NCI-H526 treated with DMSO at 0.1 percent for 48 hours (cell line): ENCODE measurements around the gene UHRF1.
"Not testable (repeated sequence)": the region's sequence is repeated elsewhere in the genome, so short reads cannot be mapped to it uniquely, and the experiment has no call there.

Experiments used
- DNase-seq: peaks from one replicate; lab custom pipeline; 2025; lab: John Stamatoyannopoulos, UW

Gene UHRF1

DNA sequence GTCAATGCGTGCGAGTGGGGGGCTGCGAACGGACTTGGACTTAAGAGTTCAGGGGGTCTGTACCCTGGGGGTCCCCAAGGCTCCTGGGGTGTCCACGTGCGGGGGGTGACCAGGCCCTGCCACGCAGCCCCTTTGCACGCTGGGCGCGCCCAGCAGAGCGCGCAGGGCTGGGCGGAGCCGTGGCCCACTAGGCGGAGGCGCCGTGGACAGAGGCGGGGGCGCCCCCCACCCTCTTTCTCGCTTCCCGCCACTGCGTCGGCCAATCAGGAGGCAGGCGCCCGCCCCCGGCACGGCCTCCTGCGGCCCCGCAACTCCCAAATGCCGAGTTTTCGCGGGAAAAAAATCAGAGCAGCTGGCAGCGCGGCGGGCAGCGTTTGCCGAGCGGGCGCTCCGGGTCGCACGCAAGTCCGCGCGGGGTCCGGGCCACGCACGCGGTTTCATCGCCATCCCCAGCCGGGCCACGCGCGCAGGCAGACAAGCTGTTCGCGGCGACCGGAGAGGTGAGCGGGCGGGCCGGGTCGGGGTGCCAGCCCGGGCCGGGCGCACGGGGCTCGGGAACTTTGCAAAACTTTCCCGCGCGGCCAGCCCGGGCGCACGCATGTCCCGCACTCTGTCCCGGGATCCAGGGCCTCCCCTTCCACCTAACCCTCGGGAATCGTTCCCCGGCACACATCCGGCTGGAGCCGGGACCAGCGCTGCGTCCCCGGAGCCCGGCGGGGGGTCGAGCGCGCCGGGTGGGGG, at the start of gene UHRF1:
Gene UHRF1 (plus strand): TSS at position 346 of the 741 bp plus-strand sequence. CDS start 1,385 bp downstream, outside the sequence.
- peak; percentile 4 for DNase-seq

DNA sequence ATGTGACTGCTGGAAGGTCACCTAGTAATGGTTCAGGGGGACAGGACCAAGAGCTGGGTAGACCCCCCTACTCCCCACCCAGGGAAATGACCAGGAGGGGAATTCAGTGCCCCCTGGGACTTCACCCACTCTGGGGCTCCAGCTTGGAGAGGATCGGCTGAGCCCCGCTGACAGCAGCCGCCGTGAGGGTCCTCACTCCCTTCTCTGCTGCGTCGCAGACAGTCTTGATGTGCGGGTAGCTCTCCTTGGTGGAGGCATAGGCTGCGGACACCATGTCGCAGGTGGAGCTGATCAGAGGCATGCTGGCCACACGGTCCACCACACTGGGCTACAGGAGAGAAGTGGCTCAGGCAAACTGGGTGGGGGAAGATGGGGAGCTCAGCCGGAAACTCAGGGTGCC, 49.6 kb upstream of the UHRF1 start:
- no peak for DNase-seq

DNA sequence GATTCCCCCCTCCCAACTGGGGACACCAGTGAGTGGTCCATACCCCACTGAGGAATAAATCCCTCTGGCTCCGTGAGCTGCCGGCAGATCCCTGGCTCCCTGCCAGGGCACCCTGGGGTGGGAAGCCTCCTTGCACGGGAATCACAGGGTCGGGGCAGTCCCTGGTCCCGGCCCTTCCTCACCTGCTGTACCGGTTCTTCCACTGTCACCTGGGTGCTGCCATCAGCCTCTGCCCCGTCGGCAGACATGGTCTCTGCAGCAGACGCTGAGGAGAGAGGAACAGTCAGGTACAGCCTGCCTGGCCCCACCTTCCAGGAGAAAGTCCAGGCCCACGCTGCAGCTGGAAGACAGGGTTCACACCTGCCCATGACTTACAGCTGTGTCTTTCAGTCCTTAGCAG, 48.2 kb upstream of the UHRF1 start:
- DNase-seq, result peak; percentile 11

DNA sequence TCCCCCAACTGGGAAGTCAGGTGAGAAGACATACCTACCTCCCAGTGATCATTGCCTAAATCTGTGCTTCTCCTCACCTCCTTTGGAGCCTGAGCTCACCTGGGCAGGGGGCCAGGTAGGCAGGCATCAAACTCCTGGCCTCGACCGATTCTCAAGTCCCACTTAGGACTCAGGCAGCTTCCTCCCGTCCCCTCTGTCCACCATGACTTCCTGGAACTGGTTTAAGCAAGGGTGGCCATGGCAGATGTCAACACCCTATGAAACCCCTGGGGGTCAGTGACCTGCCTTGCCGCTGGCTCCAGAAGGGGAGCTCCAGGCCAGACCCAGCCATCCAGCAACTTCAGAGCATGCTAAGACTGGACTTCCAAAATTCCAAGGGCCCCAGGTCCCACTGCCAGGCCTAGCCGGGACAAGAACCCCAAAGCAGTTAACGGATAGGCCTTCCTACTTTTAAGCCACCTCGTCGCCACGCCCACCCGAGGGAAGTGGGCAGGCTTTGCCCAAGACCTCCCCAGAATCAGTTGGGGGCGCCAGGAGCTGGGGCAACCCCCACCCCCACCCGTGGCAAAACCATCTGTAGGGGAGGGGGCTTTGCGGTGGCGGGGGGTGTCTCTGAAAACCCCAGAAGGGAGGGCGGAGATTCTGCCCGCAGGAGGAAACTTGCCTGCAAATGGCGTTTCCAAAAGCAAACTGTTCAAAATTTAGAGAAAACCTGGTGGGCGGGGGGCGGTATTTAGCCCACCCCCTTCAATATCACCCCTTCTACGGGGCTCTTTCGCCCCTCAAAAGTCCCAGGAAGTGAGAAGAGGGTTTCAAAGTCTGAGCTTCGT, 42.5 kb upstream of the UHRF1 start:
- DNase-seq, result no peak

DNA sequence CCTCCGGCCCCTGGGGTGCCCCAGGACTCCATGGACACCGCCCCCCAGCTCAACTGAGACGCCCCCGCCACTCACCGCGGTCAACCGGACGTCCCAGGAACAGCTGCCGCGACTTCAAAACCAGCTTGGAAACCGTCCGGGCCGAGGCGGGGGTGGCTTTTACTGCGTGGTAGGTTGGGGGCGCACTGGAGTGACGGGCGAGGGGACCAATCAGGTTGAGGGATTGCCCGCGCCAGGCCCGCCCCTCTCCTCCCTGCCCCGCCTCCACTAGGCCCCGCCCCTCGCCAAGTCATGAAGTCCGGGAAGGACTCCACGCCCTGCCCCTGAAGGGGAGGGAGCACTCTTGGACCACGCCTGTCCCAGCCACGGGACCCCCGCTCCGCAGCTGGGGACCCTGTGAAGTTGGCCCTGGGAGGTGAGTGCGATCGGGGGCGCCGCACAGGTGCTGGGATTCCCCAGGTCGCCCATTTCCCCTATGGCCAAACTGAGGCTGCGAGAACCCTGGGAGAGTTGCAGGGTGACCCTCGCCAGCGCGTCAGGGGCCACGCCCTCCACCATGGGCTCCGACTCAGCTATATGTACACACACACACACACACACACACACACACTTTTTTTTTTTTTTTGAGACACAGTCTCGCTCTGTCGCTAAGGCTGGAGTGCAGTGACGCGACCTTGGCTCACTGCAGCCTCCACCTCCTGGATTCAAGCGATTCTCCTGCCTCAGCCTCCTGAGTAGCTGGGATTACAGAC, 41.6 kb upstream of the UHRF1 start, which contains the start of gene PLIN3:
Gene PLIN3 (minus strand): TSS at position 134 of the 752 bp plus-strand sequence. CDS start 6,273 bp downstream, outside the sequence.
- DNase-seq, result peak; percentile 9

DNA sequence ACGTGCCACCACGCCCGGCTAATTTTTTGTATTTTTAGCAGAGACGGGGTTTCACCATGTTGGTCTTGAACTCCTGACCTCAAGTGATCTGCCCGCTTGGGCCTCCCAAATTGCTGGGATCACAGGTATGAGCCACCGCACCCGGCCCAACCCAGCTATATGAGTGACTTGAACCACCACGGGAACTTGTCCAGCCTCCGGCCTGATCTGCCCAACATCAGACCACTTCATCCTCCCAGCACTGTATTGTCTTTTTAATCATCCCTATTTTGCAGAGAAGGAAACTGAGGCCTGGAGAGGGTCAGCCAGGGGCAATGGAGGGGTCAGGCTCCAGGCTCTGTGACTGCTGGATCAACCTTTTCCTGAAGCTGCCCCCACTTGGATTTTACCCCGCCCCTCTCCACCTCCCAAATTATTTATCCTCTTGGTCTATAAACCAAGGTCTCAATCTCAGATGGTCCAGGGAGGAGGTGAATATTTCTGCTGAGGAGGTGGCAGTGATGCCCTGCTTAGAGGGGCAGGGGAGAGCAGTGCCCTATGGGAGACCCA, 40.9 kb upstream of the UHRF1 start:
- no peak for DNase-seq

DNA sequence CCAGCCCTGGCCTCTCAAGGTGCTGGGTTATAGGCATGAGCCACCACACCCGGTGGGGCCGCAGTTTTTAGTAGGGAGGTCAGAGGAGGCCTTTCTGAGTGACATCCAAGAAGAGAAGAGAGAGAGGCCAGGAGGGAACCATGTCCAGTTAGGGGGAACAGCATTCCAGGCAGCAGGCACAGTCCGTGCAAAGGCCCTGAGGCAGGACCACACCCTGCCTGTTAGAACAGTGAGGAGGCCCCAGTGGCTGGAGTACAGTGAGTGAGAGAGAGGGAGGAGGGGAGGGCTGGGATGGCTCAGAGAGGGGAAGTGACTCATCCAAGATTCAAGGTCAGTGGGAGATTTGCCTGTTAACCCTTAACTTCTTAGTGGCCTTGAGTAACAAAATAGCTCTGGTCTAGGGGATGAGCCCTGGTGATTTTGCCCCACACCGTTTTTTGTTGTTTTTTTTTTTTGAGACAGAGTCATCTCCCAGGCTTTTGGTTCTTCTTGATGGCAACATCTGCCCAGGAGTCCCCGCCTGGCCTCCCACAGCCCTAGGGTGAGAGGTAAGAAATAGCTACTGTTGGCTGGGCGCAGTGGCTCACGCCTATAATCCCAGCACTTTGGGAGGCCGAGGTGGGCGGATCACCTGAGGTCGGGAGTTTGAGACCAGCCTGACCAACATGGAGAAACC, 39.1 kb upstream of the UHRF1 start:
- no peak for DNase-seq

DNA sequence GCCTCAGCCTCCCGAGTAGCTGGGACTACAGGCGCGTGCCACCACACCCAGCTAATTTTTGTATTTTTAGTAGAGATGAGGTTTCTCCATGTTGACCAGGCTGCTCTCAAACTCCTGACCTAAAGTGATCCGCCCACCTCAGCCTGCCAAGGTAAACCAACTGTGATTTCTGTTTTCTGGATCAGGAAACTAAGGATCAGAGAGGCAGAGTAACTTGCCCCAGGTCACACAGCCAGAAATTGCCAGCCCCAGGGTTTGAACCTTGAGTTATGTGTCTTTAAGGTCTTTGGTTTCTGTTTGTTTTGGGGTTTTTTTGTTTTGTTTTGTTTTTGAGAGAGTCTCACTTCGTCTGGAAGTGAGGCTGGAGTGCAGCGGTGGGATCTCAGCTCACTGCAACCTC, 37.6 kb upstream of the UHRF1 start:
- DNase-seq, result no peak

DNA sequence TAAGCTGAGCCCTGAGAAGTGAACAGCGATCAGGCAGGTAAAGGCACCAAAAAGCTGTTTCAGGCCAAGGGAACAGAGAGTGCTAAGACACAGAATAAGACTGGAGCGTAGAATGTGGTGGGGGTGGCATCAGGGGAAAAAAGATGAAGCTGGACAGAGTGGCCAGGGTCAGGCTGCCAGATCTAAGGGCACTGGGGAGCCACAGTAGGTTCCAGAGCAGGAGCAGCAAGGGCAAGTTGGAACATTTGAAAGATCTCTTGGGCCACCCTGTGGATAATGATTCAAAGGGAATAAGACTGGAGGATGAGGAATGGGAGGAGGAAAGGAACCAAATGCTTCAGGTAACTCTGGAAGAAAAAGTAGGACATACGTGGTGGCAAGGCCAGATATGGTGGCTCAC, 35.4 kb upstream of the UHRF1 start:
- DNase-seq, result no peak

DNA sequence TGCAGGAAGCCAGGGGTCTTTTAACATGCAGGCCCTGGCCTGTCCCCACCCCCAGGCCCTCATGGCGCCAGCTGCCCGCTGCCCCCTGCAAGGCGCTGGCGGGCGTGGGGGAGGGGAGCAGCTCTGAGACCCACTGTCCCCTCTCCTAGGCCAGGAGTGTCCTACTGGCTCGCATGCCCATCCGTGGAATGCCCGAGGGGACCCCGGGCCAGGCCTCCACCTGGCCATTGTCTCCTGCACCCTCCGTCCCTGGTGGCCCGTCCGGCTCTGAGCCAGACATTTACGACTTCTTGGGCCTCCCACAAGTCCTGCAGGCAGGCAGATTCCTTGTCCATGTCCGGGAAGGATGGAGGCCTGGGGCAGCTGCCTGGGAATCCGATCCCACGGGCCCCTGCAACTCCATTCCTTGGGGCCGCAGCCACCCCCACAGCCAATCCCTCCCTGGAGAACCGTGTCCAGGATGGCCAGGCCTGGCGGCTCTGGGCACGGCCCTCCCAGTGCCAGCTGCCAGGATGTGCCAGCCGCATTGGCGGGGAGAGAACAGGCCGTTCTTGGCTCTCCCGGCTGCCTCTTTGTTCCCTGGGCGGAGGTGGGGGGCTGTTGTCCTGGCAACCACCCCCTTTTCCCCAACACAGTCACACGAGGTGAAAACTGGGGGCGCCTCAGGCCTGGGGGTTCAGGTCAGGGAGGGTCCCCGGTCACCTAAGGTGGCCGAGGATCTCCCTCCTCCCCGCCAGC, 31.4 kb upstream of the UHRF1 start:
- DNase-seq, result no peak

DNA sequence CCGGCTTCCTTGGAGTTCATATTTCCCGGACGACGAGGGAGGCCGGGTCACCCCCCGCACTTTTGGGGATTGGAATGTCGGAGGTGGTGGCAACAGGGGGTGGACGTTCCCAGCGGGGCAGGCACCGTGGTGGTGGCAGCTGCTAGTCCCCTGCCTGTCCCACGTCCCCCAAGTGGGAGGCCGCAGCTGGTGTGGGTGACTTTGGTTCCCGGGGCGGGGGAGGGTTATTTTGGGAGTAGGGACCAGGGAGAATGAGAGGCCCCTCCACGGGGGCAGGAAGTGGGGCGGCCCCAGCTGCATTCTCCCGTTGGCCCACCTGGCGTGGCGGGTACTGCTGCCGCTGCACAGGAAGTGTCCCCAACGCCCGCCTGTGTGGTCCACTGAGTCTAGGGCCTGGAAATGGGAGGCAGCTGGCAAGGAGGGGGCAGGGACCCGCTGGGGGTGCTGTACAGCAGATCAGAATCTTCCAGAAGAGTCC, 30.8 kb upstream of the UHRF1 start:
- no peak for DNase-seq

DNA sequence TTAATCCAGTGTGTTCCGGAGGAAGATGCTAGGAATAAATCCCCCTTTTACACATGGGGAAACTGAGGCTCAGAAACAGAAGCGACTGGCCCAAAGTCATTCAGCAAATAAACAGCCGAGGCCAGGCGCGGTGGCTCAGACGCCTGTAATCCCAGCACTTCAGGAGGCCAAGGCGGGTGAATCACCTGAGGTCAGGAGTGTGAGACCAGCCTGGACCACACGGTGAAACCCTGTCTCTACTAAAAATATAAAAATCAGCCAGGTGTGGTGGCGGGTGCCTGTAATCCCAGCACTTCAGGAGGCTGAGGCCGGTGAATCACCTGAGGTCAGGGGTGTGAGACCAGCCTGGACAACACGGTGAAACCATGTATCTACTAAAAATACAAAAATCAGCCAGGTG, 30.3 kb upstream of the UHRF1 start:
- DNase-seq, result no peak

DNA sequence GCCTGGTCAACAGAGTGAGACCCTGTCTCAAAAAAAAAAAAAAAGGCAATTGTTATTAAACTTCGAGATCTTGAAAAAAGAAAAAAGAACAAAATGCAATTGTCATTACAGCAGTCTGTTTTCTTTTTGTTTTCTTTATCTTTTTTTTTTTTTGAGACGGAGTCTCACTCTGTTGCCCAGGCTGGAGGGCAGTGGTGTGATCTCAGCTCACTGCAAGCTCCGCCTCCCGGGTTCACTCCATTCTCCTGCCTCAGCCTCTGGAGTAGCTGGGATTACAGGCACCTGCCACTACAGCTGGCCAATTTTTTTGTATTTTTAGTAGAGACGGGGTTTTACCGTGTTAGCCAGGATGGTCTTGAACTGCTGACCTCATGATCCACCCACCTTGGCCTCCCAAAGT, 26.4 kb upstream of the UHRF1 start:
- DNase-seq, result not testable (repeated sequence)

DNA sequence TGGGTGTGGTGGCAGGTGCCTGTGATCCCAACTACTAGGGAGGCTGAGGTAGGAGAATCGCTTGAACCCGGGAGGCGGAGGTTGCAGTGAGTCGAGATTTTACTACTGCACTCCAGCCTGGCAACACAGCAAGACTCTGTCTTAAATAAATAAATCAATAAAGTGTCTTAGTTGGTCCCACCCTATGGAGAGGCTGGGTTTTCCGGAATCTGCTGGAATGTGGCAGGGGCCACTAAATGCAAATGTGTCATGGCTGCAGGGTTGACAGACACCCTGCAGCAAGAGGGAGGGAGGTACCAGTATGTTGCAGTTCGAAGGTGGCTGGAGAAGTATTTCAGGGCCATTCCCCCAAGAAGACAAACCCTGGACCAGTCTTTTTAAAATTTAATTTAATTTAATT, 24.3 kb upstream of the UHRF1 start:
- DNase-seq, result not testable (repeated sequence)

DNA sequence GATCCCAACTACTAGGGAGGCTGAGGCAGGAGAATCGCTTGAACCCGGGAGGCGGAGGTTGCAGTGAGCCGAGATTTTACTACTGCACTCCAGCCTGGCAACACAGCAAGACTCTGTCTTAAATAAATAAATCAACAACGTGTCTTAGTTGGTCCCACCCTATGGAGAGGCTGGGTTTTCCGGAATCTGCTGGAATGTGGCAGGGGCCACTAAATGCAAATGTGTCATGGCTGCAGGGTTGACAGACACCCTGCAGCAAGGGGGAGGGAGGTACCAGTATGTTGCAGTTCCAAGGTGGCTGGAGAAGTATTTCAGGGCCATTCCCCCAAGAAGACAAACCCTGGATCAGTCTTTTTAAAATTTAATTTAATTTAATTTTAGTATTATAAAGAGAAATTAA, 21.5 kb upstream of the UHRF1 start:
- DNase-seq, result not testable (repeated sequence)

DNA sequence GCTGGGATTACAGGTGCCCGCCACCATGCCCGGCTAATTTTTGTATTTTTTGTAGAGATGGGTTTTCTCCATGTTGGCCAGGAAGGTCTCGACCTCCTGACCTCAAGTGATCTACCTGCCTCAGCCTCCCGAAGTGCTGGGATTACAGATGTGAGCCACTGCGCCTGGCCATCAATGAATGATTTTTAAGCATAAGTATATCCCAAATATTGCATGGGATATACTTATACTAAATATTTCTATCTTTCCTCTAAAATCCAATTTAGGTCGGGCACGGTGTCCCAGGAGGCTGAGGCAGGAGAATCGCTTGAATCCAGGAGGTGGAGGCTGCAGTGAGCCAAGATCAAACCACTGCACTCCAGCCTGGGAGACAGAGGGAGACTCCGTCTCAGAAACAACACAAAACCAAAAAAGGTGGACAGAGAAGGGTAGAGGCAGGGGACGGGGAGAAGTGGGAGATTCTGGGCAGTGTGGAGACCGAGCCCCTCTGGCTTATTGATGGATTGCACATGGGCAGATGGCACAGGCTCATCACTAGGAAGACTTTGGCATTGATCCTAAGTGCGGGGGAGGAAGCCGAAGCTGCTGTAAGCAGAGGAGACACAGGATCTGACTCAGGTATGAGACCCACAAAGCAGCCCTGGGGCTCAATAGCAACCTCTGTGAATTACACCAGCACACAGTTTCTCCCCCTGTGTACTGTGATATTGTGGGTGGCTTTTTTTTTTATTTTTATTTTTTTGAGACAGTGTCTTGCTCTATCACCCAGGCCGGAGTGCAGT, 20.1 kb upstream of the UHRF1 start:
- no peak for DNase-seq

DNA sequence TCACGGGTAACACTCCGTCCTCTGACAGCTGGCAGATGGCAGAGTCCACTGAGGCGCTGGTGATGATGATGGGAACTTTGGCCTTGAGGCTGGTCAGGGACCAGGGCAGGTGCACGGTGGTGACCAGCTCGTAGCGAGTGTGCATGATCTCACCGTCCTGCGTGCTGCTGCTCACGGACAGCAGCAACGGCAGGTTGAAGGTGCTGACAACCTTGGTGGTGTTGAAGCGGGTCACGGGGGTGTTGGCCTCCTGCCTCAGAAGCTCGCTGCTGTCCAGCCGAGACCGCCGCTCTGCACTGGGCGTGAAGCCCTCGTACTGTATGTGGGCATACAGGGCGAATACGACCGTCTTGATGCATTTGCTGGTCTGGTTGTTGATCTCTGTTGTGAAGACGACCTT, 18.2 kb upstream of the UHRF1 start:
- no peak for DNase-seq

DNA sequence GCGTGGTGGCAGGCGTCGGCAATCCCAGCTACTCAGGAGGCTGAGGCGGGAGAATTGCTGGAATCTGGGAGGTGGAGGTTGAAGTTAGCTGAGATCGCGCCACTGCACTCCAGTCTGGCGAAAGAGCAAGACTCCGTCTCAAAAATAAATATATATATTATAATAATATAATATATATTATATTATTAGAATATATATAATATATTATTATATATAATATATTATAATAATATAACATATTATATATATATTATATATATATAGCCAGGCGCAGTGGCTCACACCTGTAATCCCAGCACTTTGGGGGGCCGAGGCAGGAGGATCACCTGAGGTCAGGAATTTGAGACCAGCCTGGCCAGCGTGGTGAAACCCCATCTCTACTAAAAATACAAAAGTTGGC, 16.3 kb upstream of the UHRF1 start:
- DNase-seq, result not testable (repeated sequence)

DNA sequence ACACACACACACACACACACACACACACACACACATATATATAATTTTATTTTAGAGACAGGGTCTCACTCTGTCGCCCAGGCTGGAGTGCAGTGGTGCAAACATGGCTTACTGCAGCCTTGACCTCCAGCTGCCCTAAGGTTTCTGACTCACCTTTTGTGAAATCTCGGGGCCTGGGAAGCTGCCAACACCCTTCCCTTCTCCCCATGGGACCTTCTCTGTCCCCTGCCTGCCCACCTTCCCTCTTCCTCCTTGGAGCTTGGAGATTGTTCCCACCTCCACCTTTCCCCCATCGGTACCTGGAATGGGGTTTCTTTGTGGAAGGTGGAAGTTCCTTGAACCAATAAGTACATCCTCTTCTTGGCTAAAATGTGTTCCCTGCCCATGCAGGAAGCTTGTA, 12.9 kb upstream of the UHRF1 start:
- DNase-seq, result no peak

DNA sequence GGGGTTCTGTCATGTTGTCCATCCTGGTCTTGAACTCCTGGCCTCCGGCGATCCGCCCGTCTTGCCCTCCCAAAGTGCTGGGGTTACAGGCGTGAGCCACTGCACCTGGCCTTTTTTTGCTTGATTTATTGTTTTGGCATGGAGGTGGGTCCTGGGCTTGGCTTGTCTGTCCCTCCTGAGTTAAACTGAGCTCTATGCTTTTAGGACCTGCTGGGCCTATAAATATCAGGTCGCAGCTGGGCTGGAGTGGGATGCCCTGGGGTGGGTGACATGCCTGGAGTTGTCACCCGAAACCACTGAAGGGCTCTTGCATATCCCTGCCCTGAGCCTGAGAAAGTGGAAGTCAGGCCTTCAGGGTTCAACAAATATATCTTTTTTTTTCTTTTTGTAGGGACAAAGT, 12.2 kb upstream of the UHRF1 start:
- no peak for DNase-seq
